HG02981 (cell line): ENCODE measurements around the gene TSKS.

ENCODE experiments used
- ATAC-seq: cut with Tn5 transposase; IDR thresholded peaks from one replicate; pipeline ENCODE4 v1.9.1; 2021; ENCODE audit warnings: mild to moderate bottlenecking, moderate library complexity; ENCODE audit not compliant: unreplicated experiment

Gene TSKS

DNA sequence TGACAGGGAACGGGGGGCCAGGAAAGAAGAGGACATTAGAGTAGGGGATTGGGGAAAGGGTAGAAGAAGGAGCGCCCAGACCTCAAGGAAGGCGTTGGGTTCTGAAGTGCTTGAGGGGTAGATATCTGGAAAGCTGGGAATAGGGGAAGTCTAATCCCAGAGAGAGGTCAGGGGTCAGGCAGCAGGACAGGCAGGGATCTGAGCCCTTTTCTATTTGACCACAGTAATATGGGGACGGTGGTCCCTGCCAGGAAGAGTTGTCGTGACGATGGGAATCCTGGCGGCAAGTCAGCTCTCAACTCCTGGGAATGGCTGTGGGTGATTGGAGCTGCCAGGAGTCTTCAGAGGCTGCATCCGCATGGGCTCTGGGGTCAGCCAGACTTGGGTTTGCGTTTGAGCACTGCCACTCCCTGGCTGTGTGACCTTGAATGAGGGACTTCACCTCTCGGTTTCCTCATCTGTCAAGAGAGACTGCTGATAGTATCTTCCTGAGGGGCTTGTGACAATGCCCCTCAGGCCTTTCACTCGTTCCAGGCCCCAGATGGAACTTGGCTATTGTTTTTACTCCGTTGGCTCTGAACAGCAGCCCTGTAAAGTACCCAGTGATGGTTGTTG, 5.0 kb upstream of the TSKS start:
- no peak for ATAC-seq

DNA sequence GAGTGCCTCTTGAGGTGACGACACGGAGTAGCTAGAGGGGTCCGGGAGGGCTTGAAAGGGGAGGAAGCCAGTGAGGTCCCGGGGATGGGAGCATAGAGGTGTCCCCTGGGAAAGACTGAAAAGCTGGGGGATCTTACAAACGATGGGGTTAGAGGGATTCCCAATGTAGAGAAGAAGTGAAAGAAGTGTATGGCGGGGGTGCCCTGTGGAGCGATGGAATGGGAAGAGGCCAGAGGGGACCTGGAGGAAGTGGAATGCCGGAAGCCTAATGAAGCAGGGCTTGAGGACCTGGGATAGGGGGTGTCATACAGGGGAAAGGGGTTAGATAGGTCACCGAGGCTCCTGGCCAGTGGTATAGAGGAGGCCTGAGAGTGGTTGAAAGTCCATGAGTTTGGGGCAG, 4.3 kb upstream of the TSKS start:
- ATAC-seq, result no peak

GRCh38 chr19:49766930-49767299, 3.8 kb upstream of the TSKS start, which contains the start of gene AP2A1:
TSS of gene AP2A1 (plus strand) at chr19:49767001. CDS start at chr19:49767134, 133 bp downstream.
- ATAC-seq, result peak; percentile 3

GRCh38 chr19:49766007-49766929, 3.2 kb upstream of the TSKS start:
- peak; percentile 91 for ATAC-seq

DNA sequence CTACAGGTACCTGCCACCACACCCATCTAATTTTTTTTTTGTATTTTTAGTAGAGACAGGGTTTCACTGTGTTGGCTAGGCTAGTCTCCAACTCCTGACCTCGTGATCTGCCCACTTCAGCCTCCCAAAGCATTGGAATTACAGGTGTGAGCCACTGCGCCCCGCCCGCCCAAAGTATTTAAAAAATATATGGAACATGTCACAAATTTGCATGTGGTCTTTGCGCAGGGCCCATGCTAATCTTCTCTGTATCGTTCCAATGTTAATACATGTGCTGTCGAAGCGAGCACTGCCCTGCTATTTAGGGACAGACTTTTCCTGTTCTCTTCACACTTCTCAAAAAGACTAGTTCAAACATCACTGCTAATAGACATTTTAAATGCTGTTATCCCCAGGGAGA, 1.2 kb upstream of the TSKS start:
- ATAC-seq, result no peak

DNA sequence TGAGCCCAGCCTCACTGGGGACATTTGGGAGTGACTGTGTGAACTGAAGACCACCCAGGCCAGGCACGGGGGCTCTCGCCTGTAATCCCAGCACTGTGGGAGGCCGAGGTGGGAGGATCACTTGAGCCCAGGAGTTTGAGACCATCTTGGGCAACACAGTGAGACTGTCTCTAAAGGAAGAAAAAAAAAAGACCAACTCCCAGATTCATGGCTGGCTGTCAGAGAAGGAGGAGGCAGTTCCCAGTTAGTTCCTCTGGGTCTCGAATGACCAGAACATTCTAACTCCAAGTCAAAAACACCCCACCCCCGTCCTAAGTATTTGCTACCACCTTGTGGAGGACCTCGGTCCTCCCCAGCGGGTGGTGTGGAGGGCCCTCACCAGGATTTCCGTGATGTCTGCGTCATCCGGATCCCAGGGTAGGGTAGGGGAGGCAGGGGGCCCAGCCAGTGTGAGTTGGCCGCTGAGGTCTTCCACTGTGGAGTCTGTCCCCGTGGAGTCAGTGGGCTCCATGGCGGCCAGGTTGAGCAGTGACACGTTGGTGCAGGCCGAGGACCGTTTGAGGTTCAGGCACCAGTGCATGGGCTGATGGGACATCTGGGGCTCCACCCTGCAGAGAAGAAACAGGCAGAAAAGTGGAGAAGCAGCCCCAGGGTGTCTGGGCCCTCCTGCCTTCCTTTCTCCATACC, 1.3 kb downstream of the TSKS start:
- no peak for ATAC-seq

- ATAC-seq, result no peak
These were observed 1.9 kb downstream of the TSKS start for GRCh38 chr19:49761249-49761624.

GRCh38 chr19:49758292-49758691, 4.8 kb downstream of the TSKS start:
- no peak for ATAC-seq

DNA sequence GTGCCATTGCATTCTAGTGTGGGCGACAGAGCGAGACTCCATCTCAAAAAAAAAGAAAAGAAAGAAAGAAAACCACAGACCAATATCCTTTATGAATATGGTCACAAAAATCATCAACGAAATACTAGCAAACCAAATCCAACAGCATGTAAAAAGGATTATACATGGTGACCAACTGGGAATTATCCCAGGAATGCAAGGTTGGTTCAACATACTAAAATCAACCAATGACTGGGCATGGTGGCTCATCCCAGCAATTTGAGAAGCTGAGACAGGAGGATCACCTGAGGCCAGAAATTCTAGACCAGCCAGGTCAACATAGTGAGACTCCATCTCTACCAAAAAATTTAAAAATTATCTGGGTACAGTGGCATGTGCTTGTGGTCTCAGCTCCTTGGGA, 7.2 kb downstream of the TSKS start:
- ATAC-seq, result no peak

- ATAC-seq, result no peak
These were observed 10.4 kb downstream of the TSKS start for GRCh38 chr19:49752701-49753100.

GRCh38 chr19:49749771-49750170, 13.3 kb downstream of the TSKS start:
- no peak for ATAC-seq

DNA sequence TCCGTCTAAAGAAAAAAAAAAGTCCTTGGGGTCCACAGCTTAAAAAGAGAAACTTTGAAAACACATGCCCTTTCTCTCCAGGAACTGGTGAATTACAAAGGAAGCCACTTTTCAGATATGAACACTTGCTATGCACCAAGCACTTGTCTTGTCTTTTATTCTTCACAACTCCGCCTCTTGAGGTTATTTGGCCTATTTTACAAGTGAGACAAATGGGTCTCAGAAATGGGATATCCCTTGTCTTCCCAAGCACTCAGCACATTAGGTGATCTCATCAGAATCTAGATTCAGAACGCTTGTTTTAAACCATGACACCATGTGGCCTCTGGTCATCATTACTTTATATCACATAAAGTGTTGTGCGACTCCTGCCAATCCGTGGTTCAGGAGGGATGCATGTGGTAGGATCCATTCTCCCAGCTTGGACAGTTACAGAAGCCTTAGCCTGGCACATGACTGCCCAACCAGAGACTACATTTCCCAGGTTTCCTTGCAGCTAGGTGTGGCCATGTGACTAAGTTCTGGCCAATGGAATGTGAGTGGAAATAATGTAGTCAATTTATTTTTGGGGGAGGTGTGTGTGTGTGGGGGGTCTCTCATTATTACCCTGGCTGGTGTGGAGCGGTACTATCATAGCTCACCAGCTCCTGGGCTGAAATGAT, 13.9 kb downstream of the TSKS start:
- no peak for ATAC-seq

DNA sequence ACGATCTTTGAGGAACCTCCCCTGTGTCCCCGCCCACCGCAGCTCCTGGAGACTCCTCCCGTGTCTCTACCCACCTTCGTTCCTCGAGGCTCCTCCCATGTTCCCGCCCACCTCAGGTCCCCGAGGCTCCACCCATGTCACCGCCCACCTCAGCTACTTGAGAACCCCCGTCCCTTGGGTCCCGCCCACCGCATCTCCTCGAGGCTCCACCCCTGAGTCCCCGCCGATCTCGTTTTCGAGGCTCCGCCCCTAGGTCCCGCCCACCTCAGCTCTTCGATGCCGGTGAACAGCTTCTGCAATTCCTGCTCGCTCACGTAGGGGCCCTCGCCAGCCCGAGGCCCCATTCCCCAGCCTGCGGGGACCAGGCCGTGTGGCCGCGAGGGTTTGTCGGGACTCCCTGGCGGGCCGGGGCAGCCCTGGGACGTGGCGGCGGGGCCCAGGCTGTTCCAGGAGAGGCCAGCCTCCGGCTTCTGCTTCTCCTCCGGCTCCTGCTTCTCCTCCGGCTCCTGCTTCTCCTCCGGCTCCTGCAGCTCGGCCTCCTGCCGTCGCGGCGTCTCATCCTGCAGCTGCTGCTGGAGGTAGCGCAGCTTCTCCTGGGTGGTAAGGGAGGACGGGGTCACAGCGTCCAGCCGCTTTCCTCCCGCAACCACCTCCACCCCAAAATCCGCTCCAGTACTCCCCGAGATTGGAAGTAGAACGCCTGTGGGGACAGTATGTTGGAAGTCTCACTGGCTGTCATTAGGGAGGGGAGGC, 16.7 kb downstream of the TSKS start:
- ATAC-seq, result no peak

DNA sequence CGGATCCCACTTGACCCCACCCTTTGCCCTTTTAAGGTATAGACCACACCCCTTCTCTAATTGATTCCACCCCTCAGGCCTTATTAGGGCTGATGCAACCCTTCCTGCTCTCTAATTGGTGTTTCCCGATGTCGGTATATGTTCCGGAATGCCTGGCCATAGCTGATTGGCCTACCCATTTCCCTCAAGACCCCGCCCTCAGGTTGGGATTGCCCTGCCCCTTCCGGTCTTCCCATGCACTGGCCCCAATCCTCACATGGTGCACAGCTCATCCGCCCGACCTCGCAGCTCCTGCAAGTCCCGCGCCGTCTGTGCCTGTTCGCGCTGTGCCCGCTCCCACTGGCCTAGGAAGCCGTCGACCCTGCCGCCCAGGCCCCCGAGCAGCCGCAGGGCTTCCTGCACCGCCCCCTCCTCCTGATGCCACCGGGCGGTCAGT, 18.1 kb downstream of the TSKS start:
- ATAC-seq, result no peak

DNA sequence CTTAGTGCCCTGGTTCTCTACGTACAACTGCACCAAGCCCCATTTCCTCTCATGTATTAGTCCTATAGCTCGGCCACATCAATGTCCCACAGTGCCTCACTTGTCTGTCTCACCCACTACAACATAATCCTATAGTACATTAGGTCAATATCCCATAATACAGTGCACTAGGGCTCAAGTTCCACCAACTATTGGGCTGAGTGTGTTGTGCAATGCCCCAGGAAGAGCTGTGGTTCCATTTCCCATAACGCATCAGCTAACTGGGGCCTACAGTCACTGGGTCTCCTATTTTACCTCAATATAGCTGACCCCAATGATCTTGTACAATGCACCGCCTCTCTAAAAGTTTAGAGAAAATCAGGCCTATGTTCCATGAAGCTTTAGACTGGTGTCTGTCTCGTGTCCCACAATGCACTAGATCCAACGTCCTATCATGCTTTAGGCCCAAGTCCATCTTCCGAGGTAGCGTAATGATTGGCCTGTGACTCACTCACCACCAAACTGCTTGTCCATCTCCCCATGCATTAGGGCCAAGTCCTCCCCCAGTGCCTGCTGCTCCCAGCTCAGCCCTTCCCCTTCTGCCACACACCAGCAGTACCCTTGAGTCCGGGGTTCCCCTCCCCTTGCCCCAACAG, 21.8 kb downstream of the TSKS start:
- ATAC-seq, result no peak

- no peak for ATAC-seq
These were observed 23.2 kb downstream of the TSKS start for GRCh38 chr19:49739933-49740332.

DNA sequence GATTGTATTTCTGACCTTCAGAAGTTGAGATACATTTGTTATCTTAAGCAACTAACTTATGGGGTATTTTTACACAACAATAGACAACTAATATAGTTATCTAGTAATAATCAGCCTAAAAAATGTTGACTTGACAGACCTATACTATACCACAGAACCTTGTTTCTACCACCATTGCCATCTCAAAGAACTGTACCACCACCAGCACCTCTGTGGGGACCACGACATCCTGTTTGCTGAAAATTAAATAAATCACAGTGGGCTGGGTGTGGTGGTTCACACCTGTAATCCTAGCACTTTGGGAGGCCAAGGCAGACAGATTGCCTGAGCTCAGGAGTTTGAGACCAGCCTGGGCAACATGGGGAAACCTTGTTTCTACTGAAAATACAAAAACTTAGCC, 24.0 kb downstream of the TSKS start:
- ATAC-seq, result no peak

DNA sequence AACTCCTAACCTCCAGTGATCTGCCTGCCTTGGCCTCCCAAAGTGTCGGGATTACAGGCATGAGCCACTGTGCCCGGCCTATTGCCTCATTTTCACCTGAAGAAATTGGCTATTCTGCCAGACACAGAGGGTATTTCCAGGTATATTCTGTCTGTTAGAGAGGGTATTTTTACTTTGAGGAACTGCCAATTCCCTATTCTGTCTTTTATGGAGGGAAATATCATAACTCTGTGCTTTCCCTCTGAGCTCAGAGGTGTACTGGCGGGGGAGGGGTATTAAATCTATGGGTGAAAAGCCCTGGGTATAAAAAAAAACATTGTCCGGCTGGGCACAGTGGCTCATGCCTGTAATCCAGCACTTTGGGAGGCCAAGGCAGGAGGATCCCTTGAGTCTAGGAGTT, 24.8 kb downstream of the TSKS start:
- ATAC-seq, result no peak

DNA sequence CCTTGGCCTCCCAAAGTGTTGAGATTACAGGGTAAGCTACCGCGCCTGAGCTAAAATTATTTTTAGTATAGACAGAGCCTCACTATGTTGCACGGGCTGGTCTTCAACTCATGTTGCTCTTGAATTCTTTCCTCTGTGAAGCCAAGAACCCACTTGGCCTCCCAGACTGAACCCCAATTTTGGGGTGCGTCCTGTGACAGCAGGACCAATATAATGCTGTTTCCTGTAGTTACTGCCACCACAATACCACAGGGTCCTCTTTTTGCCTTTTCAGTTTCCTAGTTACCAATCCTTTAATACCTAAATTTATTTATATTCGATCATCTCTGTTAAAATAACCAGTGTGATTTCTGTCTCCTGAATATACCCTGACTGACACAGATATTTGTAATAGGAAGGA, 32.9 kb downstream of the TSKS start:
- ATAC-seq, result no peak
